Measurements from ENCODE around the gene ADNP.

Gene ADNP

GRCh38 chr20:50957798-50958614 is 26.8 kb upstream of the ADNP start, which contains the start of gene DPM1:
Gene DPM1, minus strand, starts transcription at chr20:50958532. Its CDS starts 9 bp downstream, at chr20:50958523.
- H3K27me3 ChIP-seq = no peaks in the 10 kb centered on the region
- peak; percentile 87 for DNase-seq
- H3K36me3 ChIP-seq = peaks cover 27% of the 10 kb centered on the region
- H3K4me3 ChIP-seq (ENCODE audit: low read depth, low read length) = peak within 1 kb of the TSS; percentile 92
- no peaks in the 10 kb centered on the region for H3K9me3 ChIP-seq
- no peaks in the 10 kb centered on the region; the same call in 1 of the 2 replicates for H3K4me1 ChIP-seq
- TF ChIP-seq, protein P1, sequence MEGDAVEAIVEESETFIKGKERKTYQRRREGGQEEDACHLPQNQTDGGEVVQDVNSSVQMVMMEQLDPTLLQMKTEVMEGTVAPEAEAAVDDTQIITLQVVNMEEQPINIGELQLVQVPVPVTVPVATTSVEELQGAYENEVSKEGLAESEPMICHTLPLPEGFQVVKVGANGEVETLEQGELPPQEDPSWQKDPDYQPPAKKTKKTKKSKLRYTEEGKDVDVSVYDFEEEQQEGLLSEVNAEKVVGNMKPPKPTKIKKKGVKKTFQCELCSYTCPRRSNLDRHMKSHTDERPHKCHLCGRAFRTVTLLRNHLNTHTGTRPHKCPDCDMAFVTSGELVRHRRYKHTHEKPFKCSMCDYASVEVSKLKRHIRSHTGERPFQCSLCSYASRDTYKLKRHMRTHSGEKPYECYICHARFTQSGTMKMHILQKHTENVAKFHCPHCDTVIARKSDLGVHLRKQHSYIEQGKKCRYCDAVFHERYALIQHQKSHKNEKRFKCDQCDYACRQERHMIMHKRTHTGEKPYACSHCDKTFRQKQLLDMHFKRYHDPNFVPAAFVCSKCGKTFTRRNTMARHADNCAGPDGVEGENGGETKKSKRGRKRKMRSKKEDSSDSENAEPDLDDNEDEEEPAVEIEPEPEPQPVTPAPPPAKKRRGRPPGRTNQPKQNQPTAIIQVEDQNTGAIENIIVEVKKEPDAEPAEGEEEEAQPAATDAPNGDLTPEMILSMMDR (IDR thresholded peaks at IDR 0.05; ENCODE audit: low read depth, low read length) = no peak

GRCh38 chr20:50957276-50957675 is 26.0 kb upstream of the ADNP start:
- H3K4me1 ChIP-seq = no peaks in the 10 kb centered on the region; the same call in 1 of the 2 replicates
- TF ChIP-seq, protein P1 (IDR thresholded peaks at IDR 0.05; ENCODE audit: low read depth, low read length) = no peak
- H3K27me3 ChIP-seq = no peaks in the 10 kb centered on the region
- H3K4me3 ChIP-seq (ENCODE audit: low read depth, low read length) = peak overlapping the region; percentile 92
- H3K36me3 ChIP-seq = peaks cover 32% of the 10 kb centered on the region
- H3K9me3 ChIP-seq = no peaks in the 10 kb centered on the region
- no peak for DNase-seq

DNA sequence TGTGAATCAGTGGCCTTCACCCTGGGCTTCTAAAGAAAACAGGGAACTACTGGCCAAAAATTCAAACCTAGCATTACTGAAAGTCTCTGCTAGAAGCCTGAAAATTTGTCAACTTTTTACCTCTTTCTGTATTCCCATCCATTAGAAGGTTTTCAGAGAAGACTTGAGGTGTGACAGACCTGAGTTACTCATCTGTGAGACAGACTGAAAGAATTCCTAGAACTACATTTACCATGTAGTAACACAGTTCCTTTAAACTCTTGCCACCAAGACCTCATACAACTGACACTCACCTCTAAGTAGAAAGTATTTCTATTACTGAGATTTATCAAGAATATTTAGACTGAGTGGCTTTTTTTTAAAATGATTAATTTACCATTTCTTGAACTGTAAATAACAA is 22.6 kb upstream of the ADNP start:
- H3K4me1 ChIP-seq = no peaks in the 10 kb centered on the region
- DNase-seq = no peak
- H3K9me3 ChIP-seq = no peaks in the 10 kb centered on the region
- no peaks in the 10 kb centered on the region for H3K27me3 ChIP-seq
- no peak overlapping the region for H3K4me3 ChIP-seq (ENCODE audit: low read depth, low read length)
- TF ChIP-seq, protein P1 (IDR thresholded peaks at IDR 0.05; ENCODE audit: low read depth, low read length) = no peak
- H3K36me3 ChIP-seq = peaks cover 55% of the 10 kb centered on the region

DNA sequence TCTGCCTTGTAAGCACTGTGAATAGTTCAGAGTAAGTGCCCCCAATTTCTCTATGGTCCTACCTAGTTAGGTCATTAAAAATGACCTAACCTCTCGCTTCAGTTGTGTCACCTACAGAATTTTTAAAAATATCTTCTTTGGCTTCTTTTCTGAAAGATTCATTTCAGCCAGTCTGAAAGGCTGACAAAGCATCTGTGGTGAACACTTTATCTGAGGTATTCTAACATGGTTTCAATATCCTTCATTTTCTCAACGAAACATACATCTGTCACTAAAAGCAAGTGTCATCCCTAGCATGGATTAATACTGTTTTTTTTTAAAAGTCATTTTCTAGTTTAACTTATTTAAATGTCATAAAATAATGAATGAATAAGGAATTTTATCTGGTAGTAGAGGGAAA is 22.0 kb upstream of the ADNP start:
- H3K4me1 ChIP-seq = no peaks in the 10 kb centered on the region
- peaks cover 61% of the 10 kb centered on the region for H3K36me3 ChIP-seq
- no peak overlapping the region for H3K4me3 ChIP-seq (ENCODE audit: low read depth, low read length)
- no peaks in the 10 kb centered on the region for H3K9me3 ChIP-seq
- no peaks in the 10 kb centered on the region for H3K27me3 ChIP-seq
- TF ChIP-seq, protein P1 (IDR thresholded peaks at IDR 0.05; ENCODE audit: low read depth, low read length) = no peak
- no peak for DNase-seq

- no peak for DNase-seq
- H3K36me3 ChIP-seq = peaks cover 89% of the 10 kb centered on the region
- no peak overlapping the region for H3K4me3 ChIP-seq (ENCODE audit: low read depth, low read length)
These were observed 17.0 kb upstream of the ADNP start for GRCh38 chr20:50948132-50948785.

More at GRCh38 chr20:50948132-50948785, 17.0 kb upstream of the ADNP start:
- TF ChIP-seq, protein P1 (IDR thresholded peaks at IDR 0.05; ENCODE audit: low read depth, low read length) = no peak
- Histone ChIP-seq H3K4me1 (no peaks in the 10 kb centered on the region), H3K9me3 (no peaks in the 10 kb centered on the region), H3K27me3 (no peaks in the 10 kb centered on the region)

Data from BE2C (cell line).